HG02884 (cell line): ENCODE results near the gene PAPPA2.
"Not testable (repeated sequence)": the region's sequence is repeated elsewhere in the genome, so short reads cannot be mapped to it uniquely, and the experiment has no call there.

Source experiments
- ATAC-seq: cut with Tn5 transposase; IDR thresholded peaks from one replicate; pipeline ENCODE4 v1.9.1; 2021; ENCODE audit warnings: mild to moderate bottlenecking, moderate library complexity; ENCODE audit not compliant: unreplicated experiment

Gene PAPPA2, protein sequence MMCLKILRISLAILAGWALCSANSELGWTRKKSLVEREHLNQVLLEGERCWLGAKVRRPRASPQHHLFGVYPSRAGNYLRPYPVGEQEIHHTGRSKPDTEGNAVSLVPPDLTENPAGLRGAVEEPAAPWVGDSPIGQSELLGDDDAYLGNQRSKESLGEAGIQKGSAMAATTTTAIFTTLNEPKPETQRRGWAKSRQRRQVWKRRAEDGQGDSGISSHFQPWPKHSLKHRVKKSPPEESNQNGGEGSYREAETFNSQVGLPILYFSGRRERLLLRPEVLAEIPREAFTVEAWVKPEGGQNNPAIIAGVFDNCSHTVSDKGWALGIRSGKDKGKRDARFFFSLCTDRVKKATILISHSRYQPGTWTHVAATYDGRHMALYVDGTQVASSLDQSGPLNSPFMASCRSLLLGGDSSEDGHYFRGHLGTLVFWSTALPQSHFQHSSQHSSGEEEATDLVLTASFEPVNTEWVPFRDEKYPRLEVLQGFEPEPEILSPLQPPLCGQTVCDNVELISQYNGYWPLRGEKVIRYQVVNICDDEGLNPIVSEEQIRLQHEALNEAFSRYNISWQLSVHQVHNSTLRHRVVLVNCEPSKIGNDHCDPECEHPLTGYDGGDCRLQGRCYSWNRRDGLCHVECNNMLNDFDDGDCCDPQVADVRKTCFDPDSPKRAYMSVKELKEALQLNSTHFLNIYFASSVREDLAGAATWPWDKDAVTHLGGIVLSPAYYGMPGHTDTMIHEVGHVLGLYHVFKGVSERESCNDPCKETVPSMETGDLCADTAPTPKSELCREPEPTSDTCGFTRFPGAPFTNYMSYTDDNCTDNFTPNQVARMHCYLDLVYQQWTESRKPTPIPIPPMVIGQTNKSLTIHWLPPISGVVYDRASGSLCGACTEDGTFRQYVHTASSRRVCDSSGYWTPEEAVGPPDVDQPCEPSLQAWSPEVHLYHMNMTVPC (N-terminal part only)

DNA sequence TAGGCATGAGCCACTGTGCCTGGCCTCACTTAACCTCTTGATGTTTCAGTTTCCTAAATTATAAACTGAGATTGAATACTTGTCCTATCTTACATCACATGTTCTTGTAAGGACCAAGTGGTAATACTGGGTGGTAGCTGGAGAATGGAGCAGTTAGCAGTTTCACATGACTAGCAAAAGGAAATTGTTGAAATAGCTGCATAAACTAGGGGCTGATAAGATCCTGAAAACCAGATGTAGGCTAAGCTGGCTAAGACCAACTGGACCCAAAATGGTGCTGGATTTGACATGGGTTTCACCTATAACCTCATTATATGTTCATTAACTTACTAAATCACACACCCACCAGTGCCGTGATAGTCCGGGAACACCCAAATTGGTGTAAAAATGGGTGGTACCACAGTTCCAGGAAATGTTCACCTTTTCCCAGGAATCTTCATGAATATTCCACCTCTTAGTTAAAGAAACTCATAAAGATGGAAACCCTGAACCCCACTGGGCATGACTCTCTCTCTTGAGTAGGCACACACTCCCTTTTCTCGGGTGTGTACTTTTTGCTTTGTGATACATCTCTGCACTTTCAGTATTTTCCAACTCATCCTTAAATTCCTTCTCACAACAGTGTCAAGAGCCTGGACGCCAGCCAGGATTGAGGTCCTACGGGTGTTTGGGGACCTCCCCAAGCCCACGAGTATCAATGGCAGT lies at the start of gene PAPPA2:
TSS of gene PAPPA2 (plus strand) at position 502 of the 705 bp plus-strand sequence. CDS start 93,148 bp downstream, outside the sequence.
- no peak for ATAC-seq

DNA sequence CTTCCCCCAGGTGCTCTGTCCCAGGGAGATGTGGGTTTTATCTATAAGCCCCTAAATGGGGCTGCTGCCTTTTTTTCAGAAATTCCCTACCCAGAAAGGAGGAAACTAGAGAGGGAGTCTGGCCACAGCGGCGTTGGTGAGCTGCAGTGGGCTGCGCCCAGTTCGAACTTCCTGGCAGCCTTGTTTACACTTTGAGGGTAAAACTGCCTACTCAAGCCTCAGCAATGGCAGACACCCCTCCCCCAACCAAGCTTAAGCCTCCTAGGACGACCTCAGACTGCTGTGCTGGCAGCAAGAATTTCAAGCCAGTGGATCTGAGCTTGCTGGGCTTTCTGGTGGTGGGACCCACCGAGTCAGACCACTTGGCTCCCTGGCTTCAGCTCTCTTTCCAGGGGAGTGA lies 46.2 kb upstream of the PAPPA2 start:
- no peak for ATAC-seq

- ATAC-seq: not testable (repeated sequence)
Measured at GRCh38 chr1:176419608-176420007, 43.4 kb upstream of the PAPPA2 start.

DNA sequence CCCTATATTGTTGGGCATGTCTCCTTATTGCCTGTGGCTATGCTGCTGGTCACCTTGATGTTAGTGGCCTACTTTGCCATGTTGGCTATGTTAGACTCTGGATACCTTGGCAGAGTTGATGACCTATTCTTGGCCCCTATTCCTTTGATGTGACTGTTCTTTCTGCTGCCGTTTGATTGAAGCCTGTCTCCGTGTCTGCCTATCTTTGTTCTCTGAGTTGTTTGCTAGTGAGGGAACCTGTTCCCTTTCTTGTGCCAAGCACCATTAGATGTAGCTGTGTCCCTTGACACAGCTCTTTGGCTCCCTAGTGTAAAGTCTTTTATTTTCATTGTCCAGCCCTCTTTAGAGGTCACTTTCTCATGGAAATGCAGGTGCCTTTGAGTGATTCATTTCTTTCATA lies 28.7 kb upstream of the PAPPA2 start:
- ATAC-seq: no peak

GRCh38 chr1:176436251-176436650 lies 26.7 kb upstream of the PAPPA2 start:
- no peak for ATAC-seq

DNA sequence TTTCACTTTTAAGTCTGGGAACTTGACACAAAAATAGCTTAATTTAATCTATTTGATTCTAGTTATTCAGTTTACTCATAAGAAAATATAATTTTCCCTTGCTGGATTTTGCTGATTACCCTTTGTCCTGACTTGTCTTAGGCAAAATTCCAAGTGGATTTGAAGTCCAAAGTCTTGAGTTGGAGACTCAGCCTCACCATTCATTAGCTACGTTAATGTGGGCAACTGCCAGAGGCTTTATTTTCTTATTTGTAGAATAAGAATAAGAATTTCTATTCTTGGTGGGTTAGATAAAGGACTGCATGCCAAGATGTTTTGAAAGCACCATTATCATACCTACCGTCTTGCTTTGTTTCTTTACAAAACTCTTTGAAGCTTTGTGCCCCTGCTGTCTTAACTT lies 22.8 kb upstream of the PAPPA2 start:
- ATAC-seq: no peak

DNA sequence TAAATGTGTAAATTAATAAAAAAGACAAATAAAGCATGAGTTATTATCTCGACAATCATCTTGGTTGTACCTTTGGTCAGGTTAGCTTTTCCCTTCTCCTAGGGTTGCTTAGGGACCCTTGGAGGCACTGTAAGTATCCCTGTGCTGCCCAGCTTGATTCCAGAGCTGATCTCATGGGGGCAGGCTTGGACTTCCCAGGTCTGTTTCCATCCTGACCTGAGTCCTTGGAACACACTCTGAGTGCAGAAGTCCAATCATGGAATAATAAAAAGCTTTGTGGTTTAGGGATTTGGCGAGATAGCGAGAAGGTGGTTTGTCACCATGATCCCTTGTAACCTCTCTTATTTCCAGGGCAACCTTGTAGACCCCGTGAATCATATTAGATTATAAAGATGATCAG lies 18.7 kb upstream of the PAPPA2 start:
- no peak for ATAC-seq

GRCh38 chr1:176445402-176445801 lies 17.6 kb upstream of the PAPPA2 start:
- no peak for ATAC-seq

DNA sequence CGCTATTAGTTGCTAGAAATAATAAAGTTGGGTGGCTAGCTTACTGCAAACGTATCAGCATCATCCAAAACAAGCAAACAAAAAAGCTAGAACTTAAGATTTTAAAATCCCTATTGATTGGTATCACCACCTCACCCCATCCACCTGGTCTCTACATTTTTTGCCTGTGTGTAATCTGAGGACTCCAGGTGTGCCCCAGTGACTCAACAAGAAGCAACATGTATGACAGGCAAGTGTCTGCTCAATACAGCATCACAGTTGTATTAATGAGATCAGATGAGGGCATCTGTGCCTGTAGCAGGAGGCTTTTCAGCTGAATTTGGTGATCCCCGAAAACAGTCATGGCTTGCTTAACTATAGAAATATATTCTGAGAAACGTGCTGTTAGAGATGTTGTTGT lies 14.6 kb upstream of the PAPPA2 start:
- ATAC-seq: no peak

DNA sequence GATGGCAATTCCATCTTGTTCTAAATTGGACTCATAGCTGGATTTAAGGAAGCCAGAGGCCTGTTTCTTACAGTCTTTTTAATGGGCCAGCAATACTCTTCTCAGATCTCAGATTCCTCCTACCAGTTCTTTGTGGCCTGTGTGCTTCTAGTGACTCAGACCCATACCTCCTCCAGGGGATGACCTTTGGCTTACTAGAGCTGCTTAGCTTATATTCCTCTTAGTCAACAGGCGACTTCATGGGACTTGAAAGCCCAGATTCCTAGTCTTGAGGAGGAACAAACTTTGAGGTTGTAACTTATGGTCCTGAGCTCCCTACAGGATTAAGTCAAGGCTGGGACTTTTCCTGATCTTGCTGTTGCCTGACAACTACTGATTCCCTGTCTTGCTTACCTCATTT lies 12.4 kb upstream of the PAPPA2 start:
- no peak for ATAC-seq

DNA sequence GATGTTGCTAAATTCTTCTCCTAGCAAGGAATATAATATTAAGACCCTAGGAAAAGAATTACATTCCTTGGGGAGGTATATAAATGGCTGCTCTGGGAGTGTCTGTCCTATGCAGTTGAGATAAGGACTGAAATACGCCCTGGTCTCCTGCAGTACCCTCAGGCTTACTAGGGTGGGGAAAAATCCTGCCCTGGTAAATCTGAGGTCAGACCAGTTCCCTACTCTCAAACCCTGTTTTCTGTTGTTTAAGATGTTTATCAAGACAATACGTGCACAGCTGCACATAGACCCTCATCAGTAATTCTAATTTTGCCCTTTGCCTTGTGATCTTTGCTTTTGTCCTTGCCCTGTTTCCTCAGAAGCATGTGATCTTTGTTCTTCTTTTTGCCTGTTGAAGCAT lies 11.2 kb upstream of the PAPPA2 start:
- ATAC-seq: not testable (repeated sequence)

DNA sequence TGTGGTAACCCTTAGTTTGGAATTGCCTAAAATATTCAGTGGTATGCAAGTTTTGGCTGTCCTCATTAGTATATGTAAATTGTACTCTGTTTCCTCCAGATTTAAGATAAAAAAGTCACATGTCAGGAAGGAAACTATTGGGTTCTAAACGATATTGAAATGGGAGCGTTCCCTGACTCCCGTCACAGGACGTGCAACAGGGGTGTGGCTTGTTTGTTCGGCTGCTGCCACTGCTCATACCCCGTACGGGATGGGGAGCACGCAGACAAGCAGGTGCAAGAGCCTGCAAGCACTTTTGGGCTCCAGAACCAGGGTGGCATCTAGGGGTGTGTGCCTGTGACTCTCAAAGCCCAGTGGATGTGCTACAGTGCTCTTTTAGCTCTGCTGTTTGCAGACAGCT lies 6.2 kb upstream of the PAPPA2 start:
- no peak for ATAC-seq

- no peak for ATAC-seq
Measured at GRCh38 chr1:176460544-176461336, 2.2 kb upstream of the PAPPA2 start.

DNA sequence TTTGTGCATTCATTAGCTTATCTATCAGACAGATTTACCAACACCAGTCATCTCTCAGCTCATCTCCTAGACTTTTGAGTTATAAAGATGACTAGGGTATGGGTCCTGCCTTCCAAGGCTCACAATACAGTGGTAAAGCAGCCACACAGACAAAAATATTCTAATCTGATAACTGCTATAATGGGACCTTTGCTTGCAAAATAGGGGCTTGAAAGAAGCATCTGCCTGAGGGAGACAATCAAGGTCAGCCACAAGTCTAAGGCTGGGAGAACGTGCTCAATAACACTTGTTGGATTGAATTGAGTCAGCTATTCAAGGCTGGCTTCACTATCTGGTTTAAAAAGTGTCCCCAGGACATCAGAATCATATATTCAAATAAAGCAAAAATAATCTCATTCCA lies 1.4 kb upstream of the PAPPA2 start:
- ATAC-seq: no peak

DNA sequence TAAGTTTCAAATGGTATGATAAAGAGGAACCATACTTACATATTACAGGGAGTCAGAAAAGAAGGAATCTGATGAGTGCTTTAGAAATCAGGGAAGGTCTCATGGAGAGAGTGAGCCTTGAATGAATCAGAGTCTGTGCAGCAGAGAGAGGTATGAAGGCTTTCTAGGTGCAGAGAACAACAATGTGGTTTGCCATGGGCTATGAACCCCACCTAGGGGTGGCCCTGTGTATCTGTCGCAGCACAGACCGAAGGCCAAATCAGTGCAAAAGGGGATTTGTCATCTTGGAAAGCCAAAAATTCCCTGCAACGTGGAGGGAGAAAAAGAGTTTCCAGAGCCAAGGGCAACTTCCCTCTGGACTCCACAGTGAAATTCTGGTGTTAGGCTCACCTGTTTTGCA lies 3.5 kb downstream of the PAPPA2 start:
- ATAC-seq: no peak

DNA sequence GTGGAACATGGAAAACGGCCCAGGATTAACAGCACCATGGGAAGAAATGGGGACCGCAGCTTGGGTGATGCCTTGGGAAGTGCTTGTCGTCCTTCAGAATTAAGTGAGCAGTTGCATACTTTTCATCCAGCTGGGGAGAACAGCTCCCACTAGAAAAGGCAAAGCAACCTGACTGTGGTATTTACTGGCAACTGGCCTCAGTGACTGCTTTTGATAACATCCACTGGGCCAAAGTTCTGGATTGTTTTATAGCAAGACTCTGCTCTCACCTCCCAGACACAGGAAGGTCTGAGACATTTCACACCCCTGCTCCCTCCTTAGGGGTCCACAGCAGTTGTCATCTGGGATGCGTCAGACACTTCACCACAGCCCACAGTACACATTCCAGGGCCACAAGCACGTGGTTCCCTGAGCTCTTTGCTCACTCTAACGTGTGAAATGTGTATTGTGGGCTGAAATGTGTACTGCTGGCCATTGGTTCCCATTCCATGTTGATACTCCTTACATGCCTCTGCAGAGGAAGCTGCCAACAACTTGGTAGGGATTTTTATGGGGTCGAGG lies 6.6 kb downstream of the PAPPA2 start:
- no peak for ATAC-seq

DNA sequence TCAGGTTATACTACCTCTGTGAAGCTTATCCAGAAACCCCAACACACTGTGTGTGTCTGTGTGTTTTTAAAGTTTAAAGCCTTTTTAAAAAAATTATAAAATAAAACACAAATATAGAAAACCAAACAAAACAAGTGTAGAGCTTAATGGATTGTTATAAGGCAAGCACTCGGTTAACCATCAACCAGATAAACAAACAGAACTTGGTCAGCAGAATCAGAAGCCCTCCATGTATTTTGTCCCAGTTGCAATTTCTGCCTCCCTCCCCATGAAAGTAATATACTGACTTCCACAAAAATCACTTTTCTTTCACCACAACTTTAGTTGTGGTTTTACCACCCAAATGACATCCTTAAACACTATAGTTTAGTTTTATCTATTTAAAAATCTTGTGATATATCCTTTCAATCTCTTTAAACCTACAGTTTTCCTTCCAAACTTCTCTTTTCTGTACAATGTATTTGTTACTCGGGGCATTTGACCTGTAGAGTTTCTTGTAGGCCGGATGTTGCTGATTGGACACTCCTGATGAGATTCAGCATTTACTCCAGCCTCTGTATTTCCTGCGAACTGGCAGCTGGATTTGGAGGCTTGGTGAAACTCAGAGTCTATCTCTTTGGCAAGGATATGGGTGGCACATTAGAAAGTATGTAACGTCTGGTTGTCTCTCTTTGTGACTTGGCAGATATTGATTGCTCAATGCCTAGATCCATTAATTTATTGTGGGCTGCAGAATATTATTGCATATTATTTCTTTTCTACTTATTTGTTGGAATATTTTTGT lies 8.6 kb downstream of the PAPPA2 start:
- ATAC-seq: no peak

GRCh38 chr1:176479971-176480370 lies 17.0 kb downstream of the PAPPA2 start:
- ATAC-seq: no peak

DNA sequence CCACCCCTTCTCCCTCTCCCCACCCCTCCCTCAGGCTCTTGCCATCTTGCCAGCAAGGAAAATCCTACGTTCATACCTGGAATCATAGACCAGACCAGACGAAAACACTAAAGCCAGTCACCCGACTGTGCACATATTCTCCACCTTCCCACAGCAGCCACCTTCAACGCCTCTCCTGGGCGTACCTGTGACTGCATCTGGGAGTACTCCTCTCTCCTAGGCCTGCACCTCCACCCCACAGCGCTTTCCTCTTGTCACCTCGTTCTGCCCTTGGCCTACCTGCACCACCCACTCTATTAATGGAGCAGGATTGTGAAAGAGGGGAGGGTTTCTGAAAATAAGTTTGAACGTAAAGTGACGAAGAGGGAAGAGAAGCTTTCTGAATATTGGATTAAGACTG lies 17.8 kb downstream of the PAPPA2 start:
- ATAC-seq: no peak
